Measurements from ENCODE around the gene OR4M1. TPM values are rescaled to one million over a fixed set of nuclear protein-coding genes. Genes with fewer than 3 reads are reported as not detected.
"Not testable (repeated sequence)": the region's sequence is repeated elsewhere in the genome, so short reads cannot be mapped to it uniquely, and the experiment has no call there.

The OR4M1 gene
- polyA plus RNA-seq, 3 donors, result not detected

DNA sequence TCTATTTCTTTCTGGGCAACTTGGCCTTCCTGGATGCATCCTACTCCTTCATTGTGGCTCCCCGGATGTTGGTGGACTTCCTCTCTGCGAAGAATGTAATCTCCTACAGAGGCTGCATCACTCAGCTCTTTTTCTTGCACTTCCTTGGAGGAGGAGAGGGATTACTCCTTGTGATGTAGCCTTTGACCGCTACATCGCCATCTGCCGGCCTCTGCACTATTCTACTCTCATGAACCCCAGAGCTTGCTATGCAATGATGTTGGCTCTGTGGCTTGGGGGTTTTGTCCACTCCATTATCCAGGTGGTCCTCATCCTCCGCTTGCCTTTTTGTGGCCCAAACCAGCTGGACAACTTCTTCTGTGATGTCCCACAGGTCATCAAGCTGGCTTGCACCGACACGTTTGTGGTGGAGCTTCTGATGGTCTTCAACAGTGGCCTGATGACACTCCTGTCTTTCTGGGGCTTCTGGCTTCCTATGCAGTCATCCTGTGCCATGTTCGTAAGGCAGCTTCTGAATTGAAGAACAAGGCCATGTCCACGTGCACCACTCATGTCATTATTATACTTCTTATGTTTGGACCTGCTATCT, 23.3 kb downstream of the OR4M1 start:
- DNase-seq; H3K27ac ChIP-seq (ENCODE audit: low read depth in 1 of 2, low read length in 2 of 2); H3K4me2 ChIP-seq (replicated peaks; ENCODE audit: extremely low read depth, low read length, poor library complexity, severe bottlenecking); H3K27ac Mint-ChIP-seq; H3K27me3 ChIP-seq (ENCODE audit: control insufficient read depth in 2 of 2, insufficient read depth in 2 of 2, low read length in 2 of 2); H3K4me3 Mint-ChIP-seq; H3K27me3 Mint-ChIP-seq (ENCODE audit: low read depth in 3 of 3); intact Hi-C loops (cut with micrococcal nuclease); H4K20me1 ChIP-seq (ENCODE audit: insufficient read depth, low read length); H3K4me3 ChIP-seq (replicated peaks in 1 of 3; ENCODE audit: low read depth in 2 of 3, low read length in 3 of 3); H2AFZ ChIP-seq (ENCODE audit: insufficient read depth, low read depth, low read length, poor library complexity, severe bottlenecking); H3K36me3 ChIP-seq (replicated peaks in 1 of 2; ENCODE audit: control insufficient read depth in 1 of 2, insufficient read depth in 2 of 2, low read length in 2 of 2); H3K4me1 ChIP-seq (ENCODE audit: control insufficient read depth in 1 of 2, insufficient read depth in 2 of 2, low read length in 2 of 2); H3K36me3 Mint-ChIP-seq; H3K9ac ChIP-seq (ENCODE audit: insufficient read depth, low read length, poor library complexity, severe bottlenecking); H3K79me2 ChIP-seq (ENCODE audit: insufficient read depth, low read length); H3K4me1 Mint-ChIP-seq: not testable (repeated sequence)
- H3K9me3 Mint-ChIP-seq, result peaks cover 0 to 12% (median 3%) of the 10 kb centered on the region in 7 donors
- 81% methylated on average over 5 of the region's 10 CpGs for WGBS (ENCODE audit: insufficient coverage)
- peaks cover 0 to 18% of the 10 kb centered on the region in 2 donors for H3K9me3 ChIP-seq (replicated peaks in 1 of 2; ENCODE audit: control insufficient read depth in 1 of 2, insufficient read depth in 1 of 2, low read length in 2 of 2)

DNA sequence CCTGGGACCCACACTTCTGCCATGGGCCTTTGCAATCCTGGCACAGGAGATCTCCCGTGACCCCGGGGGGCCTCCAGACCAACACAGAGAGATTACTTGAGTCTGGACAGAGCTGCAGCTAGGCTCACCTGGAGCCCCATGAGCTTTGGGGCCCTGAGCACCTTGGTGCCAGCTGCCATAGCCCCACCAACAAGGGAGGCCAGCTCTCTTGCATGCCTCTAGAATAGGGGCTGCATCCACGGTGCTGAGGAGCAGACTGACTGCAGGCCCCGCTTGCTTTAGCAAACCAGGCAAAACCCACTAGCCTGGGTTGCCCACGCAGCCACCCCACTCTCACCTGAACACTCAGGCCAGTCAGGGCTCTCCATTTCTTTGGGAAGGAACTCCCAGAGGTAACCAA, 26.6 kb downstream of the OR4M1 start:
- DNase-seq, result no peak
- no peak overlapping the region for H3K27ac ChIP-seq (ENCODE audit: low read depth in 1 of 2, low read length in 2 of 2)
- no peak overlapping the region for H3K27ac Mint-ChIP-seq
- H3K4me1 Mint-ChIP-seq, result no peaks in the 10 kb centered on the region
- H3K9me3 ChIP-seq (replicated peaks in 1 of 2; ENCODE audit: control insufficient read depth in 1 of 2, insufficient read depth in 1 of 2, low read length in 2 of 2), result peaks cover 12 to 18% of the 10 kb centered on the region in 2 donors
- H4K20me1 ChIP-seq (ENCODE audit: insufficient read depth, low read length), result no peaks in the 10 kb centered on the region
- no peak overlapping the region for H3K4me3 ChIP-seq (replicated peaks in 1 of 3; ENCODE audit: low read depth in 2 of 3, low read length in 3 of 3)
- WGBS (ENCODE audit: insufficient coverage), result 95% methylated on average over 5 of the region's 5 CpGs
- H3K36me3 ChIP-seq (replicated peaks in 1 of 2; ENCODE audit: control insufficient read depth in 1 of 2, insufficient read depth in 2 of 2, low read length in 2 of 2), result no peaks in the 10 kb centered on the region
- TF ChIP-seq, protein P1, sequence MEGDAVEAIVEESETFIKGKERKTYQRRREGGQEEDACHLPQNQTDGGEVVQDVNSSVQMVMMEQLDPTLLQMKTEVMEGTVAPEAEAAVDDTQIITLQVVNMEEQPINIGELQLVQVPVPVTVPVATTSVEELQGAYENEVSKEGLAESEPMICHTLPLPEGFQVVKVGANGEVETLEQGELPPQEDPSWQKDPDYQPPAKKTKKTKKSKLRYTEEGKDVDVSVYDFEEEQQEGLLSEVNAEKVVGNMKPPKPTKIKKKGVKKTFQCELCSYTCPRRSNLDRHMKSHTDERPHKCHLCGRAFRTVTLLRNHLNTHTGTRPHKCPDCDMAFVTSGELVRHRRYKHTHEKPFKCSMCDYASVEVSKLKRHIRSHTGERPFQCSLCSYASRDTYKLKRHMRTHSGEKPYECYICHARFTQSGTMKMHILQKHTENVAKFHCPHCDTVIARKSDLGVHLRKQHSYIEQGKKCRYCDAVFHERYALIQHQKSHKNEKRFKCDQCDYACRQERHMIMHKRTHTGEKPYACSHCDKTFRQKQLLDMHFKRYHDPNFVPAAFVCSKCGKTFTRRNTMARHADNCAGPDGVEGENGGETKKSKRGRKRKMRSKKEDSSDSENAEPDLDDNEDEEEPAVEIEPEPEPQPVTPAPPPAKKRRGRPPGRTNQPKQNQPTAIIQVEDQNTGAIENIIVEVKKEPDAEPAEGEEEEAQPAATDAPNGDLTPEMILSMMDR (IDR thresholded peaks at IDR 0.05), result no peak
- intact Hi-C loops (cut with micrococcal nuclease), result no loop called here
- H3K9ac ChIP-seq (ENCODE audit: insufficient read depth, low read length, poor library complexity, severe bottlenecking), result no peak overlapping the region
- H3K27me3 ChIP-seq (ENCODE audit: control insufficient read depth in 2 of 2, insufficient read depth in 2 of 2, low read length in 2 of 2), result no peaks in the 10 kb centered on the region
- peaks cover 0 to 12% (median 4%) of the 10 kb centered on the region in 7 donors for H3K9me3 Mint-ChIP-seq
- H3K4me3 Mint-ChIP-seq, result no peak overlapping the region
- H3K36me3 Mint-ChIP-seq, result no peaks in the 10 kb centered on the region
- H3K27me3 Mint-ChIP-seq (ENCODE audit: low read depth in 3 of 3), result no peaks in the 10 kb centered on the region
- no peaks in the 10 kb centered on the region for H3K79me2 ChIP-seq (ENCODE audit: insufficient read depth, low read length)
- H3K4me2 ChIP-seq (replicated peaks; ENCODE audit: extremely low read depth, low read length, poor library complexity, severe bottlenecking), result no peak overlapping the region
- H3K4me1 ChIP-seq (ENCODE audit: control insufficient read depth in 1 of 2, insufficient read depth in 2 of 2, low read length in 2 of 2), result no peaks in the 10 kb centered on the region
- H2AFZ ChIP-seq (ENCODE audit: insufficient read depth, low read depth, low read length, poor library complexity, severe bottlenecking), result no peak overlapping the region
